Right lobe of liver (tissue), 4 donors: ENCODE data around the gene KLHL41.
"Not testable (repeated sequence)": the region's sequence is repeated elsewhere in the genome, so short reads cannot be mapped to it uniquely, and the experiment has no call there.

Source experiments
- CTCF ChIP-seq, 4 donors: fragments of 200-600 bp in 3 of 4; fragments of 450-650 bp in 1 of 4; IDR thresholded peaks; one replicate each; pipeline versions ENCODE4 v1.5.1 to v1.8.0; 2016 to 2022; ENCODE audit warnings: antibody characterized with exemption in 4 of 4, mild to moderate bottlenecking in 2 of 4
- POLR2A ChIP-seq: fragments of 450-650 bp; IDR thresholded peaks from one replicate; pipeline ENCODE4 v1.6.1; 2017; ENCODE audit warnings: antibody characterized with exemption, mild to moderate bottlenecking
- donor health status: DM: no; HTN: no; CAD: no.
- donor health status: DM: no; HTN: no; CAD: no.
- donor health status: DM: no; HTN: yes; CAD: no.

- not testable (repeated sequence) for TF ChIP-seq CTCF (IDR thresholded peaks at IDR 0.05); POLR2A
Measured at GRCh38 chr2:169575264-169575663, 65.8 kb downstream of the KLHL41 start.
